ENCODE measurements around the gene PRDM16. TPM values are rescaled to one million over a fixed set of nuclear protein-coding genes. Genes with fewer than 3 reads are reported as not detected.

Gene PRDM16
- total and polyA plus RNA-seq, 4 donors, result 0.05 to 0.67 (median 0.19) TPM

- H3K36me3 ChIP-seq (ENCODE audit: control insufficient read depth in 4 of 4, insufficient read depth in 3 of 4, low read depth in 1 of 4, low read length in 3 of 4), result no peaks in the 10 kb centered on the region
- H3K4me1 ChIP-seq (ENCODE audit: control insufficient read depth in 4 of 4, insufficient read depth in 4 of 4, low read length in 3 of 4), result no peaks in the 10 kb centered on the region
- no peak overlapping the region for H3K4me3 ChIP-seq (ENCODE audit: low read depth in 1 of 3, low read length in 3 of 3)
- 55% methylated on average over 4 of the region's 4 CpGs for WGBS
- no peaks in the 10 kb centered on the region for H3K9me3 ChIP-seq (ENCODE audit: control insufficient read depth in 4 of 4, low read length in 3 of 4)
- H3K27ac ChIP-seq (ENCODE audit: low read depth in 1 of 2, low read length in 2 of 2), result no peak overlapping the region
- H3K27me3 ChIP-seq (ENCODE audit: control insufficient read depth in 4 of 4, insufficient read depth in 4 of 4, low read length in 3 of 4), result peaks cover 0 to 4% (median under 1%) of the 10 kb centered on the region in 4 donors
- no peak for DNase-seq (ENCODE audit: low spot score)
- TF ChIP-seq CTCF (IDR thresholded peaks at IDR 0.05; ENCODE audit: low read depth, low read length, missing input control), result no peak
- no peak for TF ChIP-seq ZBTB33 (IDR thresholded peaks at IDR 0.05)
- TF ChIP-seq TAF1 (conservative IDR thresholded peaks at IDR 0.05), result no peak
- no peak for TF ChIP-seq RXRA (IDR thresholded peaks at IDR 0.05)
- no peak for TF ChIP-seq FOXA1 (IDR thresholded peaks at IDR 0.05)
- no peak for TF ChIP-seq HNF4A (conservative IDR thresholded peaks at IDR 0.05)
- TF ChIP-seq REST (IDR thresholded peaks at IDR 0.05), result no peak
- no peak for TF ChIP-seq SP1 (IDR thresholded peaks at IDR 0.05)
- no peak for TF ChIP-seq HNF4G (IDR thresholded peaks at IDR 0.05)
- TF ChIP-seq, protein P1, sequence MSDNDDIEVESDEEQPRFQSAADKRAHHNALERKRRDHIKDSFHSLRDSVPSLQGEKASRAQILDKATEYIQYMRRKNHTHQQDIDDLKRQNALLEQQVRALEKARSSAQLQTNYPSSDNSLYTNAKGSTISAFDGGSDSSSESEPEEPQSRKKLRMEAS (IDR thresholded peaks at IDR 0.05), result no peak
- no peak for TF ChIP-seq FOXA2 (IDR thresholded peaks at IDR 0.05)
- no peak for TF ChIP-seq GABPA (IDR thresholded peaks at IDR 0.05 in 1 of 2, conservative IDR thresholded peaks at IDR 0.05 in 1 of 2)
- no peak for TF ChIP-seq JUND (IDR thresholded peaks at IDR 0.05)
- no peak for TF ChIP-seq EGR1 (IDR thresholded peaks at IDR 0.05; ENCODE audit: low read depth in 2 of 2)
- no peak for TF ChIP-seq YY1 (IDR thresholded peaks at IDR 0.05)
- no peak for TF ChIP-seq RAD21 (IDR thresholded peaks at IDR 0.05)
- no peak for TF ChIP-seq NR2F2 (IDR thresholded peaks at IDR 0.05)
- no peak overlapping the region for H3K9ac ChIP-seq (ENCODE audit: low read depth in 1 of 2, low read length in 2 of 2)
These were observed 35.3 kb upstream of the PRDM16 start for GRCh38 chr1:3033790-3034090.

DNA sequence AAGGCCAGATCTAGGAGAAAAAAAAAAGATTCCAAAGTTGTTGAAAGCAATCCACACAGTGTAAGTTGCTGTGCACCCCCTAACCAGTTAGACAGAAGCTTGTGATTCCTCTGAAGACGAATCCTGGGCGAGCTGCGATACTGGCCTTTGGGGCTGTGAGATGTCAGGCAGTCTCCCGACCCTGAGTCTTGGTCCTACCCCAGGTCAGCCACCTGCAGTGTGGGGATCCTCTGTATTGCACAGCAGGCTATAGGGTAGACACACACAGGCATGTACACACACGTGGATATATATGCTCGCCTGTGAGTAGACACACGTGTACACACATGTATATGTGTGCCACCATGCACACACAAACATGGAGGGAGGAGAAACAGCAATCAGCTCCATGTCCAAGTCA lies 34.8 kb upstream of the PRDM16 start:
- no peaks in the 10 kb centered on the region for H3K36me3 ChIP-seq (ENCODE audit: control insufficient read depth in 4 of 4, insufficient read depth in 3 of 4, low read depth in 1 of 4, low read length in 3 of 4)
- H3K9ac ChIP-seq (ENCODE audit: low read depth in 1 of 2, low read length in 2 of 2), result no peak overlapping the region
- peaks cover 0 to 4% (median under 1%) of the 10 kb centered on the region in 4 donors for H3K27me3 ChIP-seq (ENCODE audit: control insufficient read depth in 4 of 4, insufficient read depth in 4 of 4, low read length in 3 of 4)
- no peak for DNase-seq (ENCODE audit: low spot score)
- WGBS, result 73% methylated on average over 7 of the region's 7 CpGs
- no peak overlapping the region for H3K4me3 ChIP-seq (ENCODE audit: low read depth in 1 of 3, low read length in 3 of 3)
- H3K27ac ChIP-seq (ENCODE audit: low read depth in 1 of 2, low read length in 2 of 2), result no peak overlapping the region
- H3K9me3 ChIP-seq (ENCODE audit: control insufficient read depth in 4 of 4, low read length in 3 of 4), result no peaks in the 10 kb centered on the region
- no peaks in the 10 kb centered on the region for H3K4me1 ChIP-seq (ENCODE audit: control insufficient read depth in 4 of 4, insufficient read depth in 4 of 4, low read length in 3 of 4)
- TF ChIP-seq YY1 (IDR thresholded peaks at IDR 0.05), result no peak
- TF ChIP-seq RXRA (IDR thresholded peaks at IDR 0.05), result no peak
- TF ChIP-seq CTCF (IDR thresholded peaks at IDR 0.05; ENCODE audit: low read depth, low read length, missing input control), result no peak
- no peak for TF ChIP-seq REST (IDR thresholded peaks at IDR 0.05)
- TF ChIP-seq EGR1 (IDR thresholded peaks at IDR 0.05; ENCODE audit: low read depth in 2 of 2), result no peak
- no peak for TF ChIP-seq FOXA2 (IDR thresholded peaks at IDR 0.05)
- no peak for TF ChIP-seq HNF4A (conservative IDR thresholded peaks at IDR 0.05)
- no peak for TF ChIP-seq RAD21 (IDR thresholded peaks at IDR 0.05)
- no peak for TF ChIP-seq FOXA1 (IDR thresholded peaks at IDR 0.05)
- TF ChIP-seq TAF1 (conservative IDR thresholded peaks at IDR 0.05), result no peak
- no peak for TF ChIP-seq HNF4G (IDR thresholded peaks at IDR 0.05)
- TF ChIP-seq, protein P2, sequence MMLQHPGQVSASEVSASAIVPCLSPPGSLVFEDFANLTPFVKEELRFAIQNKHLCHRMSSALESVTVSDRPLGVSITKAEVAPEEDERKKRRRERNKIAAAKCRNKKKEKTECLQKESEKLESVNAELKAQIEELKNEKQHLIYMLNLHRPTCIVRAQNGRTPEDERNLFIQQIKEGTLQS (IDR thresholded peaks at IDR 0.05), result no peak
- no peak for TF ChIP-seq NR2F2 (IDR thresholded peaks at IDR 0.05)
- TF ChIP-seq JUND (IDR thresholded peaks at IDR 0.05), result no peak
- no peak for TF ChIP-seq GABPA (IDR thresholded peaks at IDR 0.05 in 1 of 2, conservative IDR thresholded peaks at IDR 0.05 in 1 of 2)
